LNCAP (cell line): ENCODE data around the gene JAM3.

Source experiments
- CTCF ChIP-seq: fragments of 450-650 bp; IDR thresholded peaks from 2 replicates; pipeline ENCODE4 v1.5.1; 2017; ENCODE audit warnings: mild to moderate bottlenecking

Gene JAM3

GRCh38 chr11:134140961-134141490, 72.2 kb downstream of the JAM3 start:
- no peak for TF ChIP-seq CTCF

GRCh38 chr11:134142536-134142935, 73.7 kb downstream of the JAM3 start:
- TF ChIP-seq CTCF: no peak

GRCh38 chr11:134143801-134144200, 74.9 kb downstream of the JAM3 start:
- TF ChIP-seq CTCF: no peak

- no peak for TF ChIP-seq CTCF
These were observed 75.9 kb downstream of the JAM3 start for GRCh38 chr11:134144744-134145143.

- no peak for TF ChIP-seq CTCF
These were observed 76.8 kb downstream of the JAM3 start for GRCh38 chr11:134145715-134146114.

- TF ChIP-seq CTCF: no peak
These were observed 77.7 kb downstream of the JAM3 start for GRCh38 chr11:134146598-134146997.

- TF ChIP-seq CTCF: no peak
These were observed 80.5 kb downstream of the JAM3 start for GRCh38 chr11:134149371-134149770.
